WTC11 (cell line): ENCODE results near the gene FAM53A. TPM values are rescaled to one million over a fixed set of nuclear protein-coding genes. Genes with fewer than 3 reads are reported as not detected.

Experiments used
- ATAC-seq: fragments of 200-7000 bp; cut with Tn5 transposase; 2 replicates; pipeline ENCODE4 v1.10.0; 2021; ENCODE audit warnings: mild to moderate bottlenecking, moderate library complexity
- CTCF ChIA-PET: fragments of 300-600 bp; sonication (Branson Sonifier 250); formaldehyde crosslinking; loops from one replicate; lab custom pipeline; 2021; ENCODE audit warnings: antibody characterized with exemption; lab: Charles Lee
- POLR2A ChIA-PET: fragments of 350-600 bp; sonication (Branson Sonifier 250); formaldehyde crosslinking; loops from one replicate; lab custom pipeline; 2021; ENCODE audit warnings: antibody characterized with exemption; lab: Charles Lee
- DNase-seq: peaks from one replicate; pipeline ENCODE4 v3.0.0; 2021; ENCODE audit warnings: low spot score
- H3K27ac Mint-ChIP-seq: 2 replicates; pipeline ENCODE4 v1.8.0; 2021; ENCODE audit warnings: mixed read lengths
- H3K27me3 Mint-ChIP-seq: 2 replicates; pipeline ENCODE4 v1.8.0; 2021; ENCODE audit warnings: low read depth, mild to moderate bottlenecking, moderate library complexity, mixed read lengths
- H3K36me3 Mint-ChIP-seq: 2 replicates; pipeline ENCODE4 v1.8.0; 2021; ENCODE audit warnings: mixed read lengths
- H3K4me1 Mint-ChIP-seq: 2 replicates; pipeline ENCODE4 v1.8.0; 2022; ENCODE audit warnings: mixed read lengths
- H3K4me3 Mint-ChIP-seq: 2 replicates; pipeline ENCODE4 v1.8.0; 2021; ENCODE audit warnings: mild to moderate bottlenecking, moderate library complexity, mixed read lengths
- H3K9me3 Mint-ChIP-seq: 2 replicates; pipeline ENCODE4 v1.8.0; 2021; ENCODE audit warnings: mixed read lengths
- ELF4 ChIP-seq: sonication (generic); formaldehyde crosslinking; IDR thresholded peaks from 2 replicates; pipeline ENCODE4 v1.8.1; 2022; ENCODE audit warnings: low read depth, mild to moderate bottlenecking, moderate library complexity, missing genetic modification reagents
- ESRRA ChIP-seq: sonication (generic); formaldehyde crosslinking; IDR thresholded peaks from 2 replicates; pipeline ENCODE4 v1.8.1; 2022; ENCODE audit warnings: mild to moderate bottlenecking, missing genetic modification reagents, borderline replicate concordance
- FOXP1 ChIP-seq: sonication (generic); formaldehyde crosslinking; IDR thresholded peaks from 2 replicates; pipeline ENCODE4 v1.8.0; 2022; ENCODE audit warnings: missing genetic modification reagents, mild to moderate bottlenecking, moderate library complexity, borderline replicate concordance
- KAT7 ChIP-seq: sonication (generic); formaldehyde crosslinking; IDR thresholded peaks from 2 replicates; pipeline ENCODE4 v1.8.1; 2023; ENCODE audit warnings: missing genetic modification reagents, mild to moderate bottlenecking, borderline replicate concordance
- ZNF317 ChIP-seq: sonication (generic); formaldehyde crosslinking; IDR thresholded peaks from 2 replicates; pipeline ENCODE4 v1.8.1; 2023; ENCODE audit warnings: low read depth, mild to moderate bottlenecking, moderate library complexity, missing genetic modification reagents, borderline replicate concordance
- ZNF423 ChIP-seq: fragments of 250-450 bp; sonication (Bioruptor Pico); IDR thresholded peaks from 2 replicates; pipeline ENCODE4 v2.1.2; 2022; ENCODE audit warnings: mild to moderate bottlenecking, moderate library complexity
- total RNA-seq: library from RNA; stranded (reverse); gene quantifications from 3 replicates; pipeline ENCODE4 v1.2.3, GENCODE V29; 2021
- TF ChIP-seq, protein P1 (sequence below): sonication (generic); formaldehyde crosslinking; IDR thresholded peaks from 2 replicates; pipeline ENCODE4 v1.8.1; 2022; ENCODE audit warnings: missing genetic modification reagents, borderline replicate concordance
- TF ChIP-seq, protein P2 (sequence below): fragments of 200-600 bp; IDR thresholded peaks from 2 replicates; pipeline ENCODE4 v1.8.0; 2022; ENCODE audit warnings: antibody characterized with exemption
- TF ChIP-seq, protein P3 (sequence below): fragments of 250-450 bp; sonication (Bioruptor Pico); IDR thresholded peaks from 2 replicates; pipeline ENCODE4 v1.9.0; 2021; ENCODE audit warnings: mild to moderate bottlenecking
- TF ChIP-seq, protein P4 (sequence below): sonication (generic); formaldehyde crosslinking; IDR thresholded peaks from 2 replicates; pipeline ENCODE4 v1.8.0; 2022; ENCODE audit warnings: mild to moderate bottlenecking, missing genetic modification reagents
- TF ChIP-seq, protein P5 (sequence below): sonication (generic); formaldehyde crosslinking; IDR thresholded peaks from 2 replicates; pipeline ENCODE4 v1.8.0; 2023; ENCODE audit warnings: missing genetic modification reagents, mild to moderate bottlenecking, borderline replicate concordance
- TF ChIP-seq, protein P6 (sequence below): sonication (generic); formaldehyde crosslinking; IDR thresholded peaks from 2 replicates; pipeline ENCODE4 v1.8.0; 2023; ENCODE audit warnings: missing genetic modification reagents
- TF ChIP-seq, protein P7 (sequence below): sonication (generic); formaldehyde crosslinking; IDR thresholded peaks from 2 replicates; pipeline ENCODE4 v1.8.1; 2023; ENCODE audit warnings: mild to moderate bottlenecking, missing genetic modification reagents
- TF ChIP-seq, protein P8 (sequence below): sonication (generic); formaldehyde crosslinking; IDR thresholded peaks from 2 replicates; pipeline ENCODE4 v1.8.0; 2022; ENCODE audit warnings: mild to moderate bottlenecking, missing genetic modification reagents
- TF ChIP-seq, protein P9 (sequence below): fragments of 250-450 bp; sonication (Bioruptor Pico); IDR thresholded peaks from 2 replicates; pipeline ENCODE4 v2.1.2; 2022; ENCODE audit warnings: mild to moderate bottlenecking, moderate library complexity

FAM53A gene
- total RNA-seq, 1 experiment from 2014 or later, result 2.9 TPM

DNA sequence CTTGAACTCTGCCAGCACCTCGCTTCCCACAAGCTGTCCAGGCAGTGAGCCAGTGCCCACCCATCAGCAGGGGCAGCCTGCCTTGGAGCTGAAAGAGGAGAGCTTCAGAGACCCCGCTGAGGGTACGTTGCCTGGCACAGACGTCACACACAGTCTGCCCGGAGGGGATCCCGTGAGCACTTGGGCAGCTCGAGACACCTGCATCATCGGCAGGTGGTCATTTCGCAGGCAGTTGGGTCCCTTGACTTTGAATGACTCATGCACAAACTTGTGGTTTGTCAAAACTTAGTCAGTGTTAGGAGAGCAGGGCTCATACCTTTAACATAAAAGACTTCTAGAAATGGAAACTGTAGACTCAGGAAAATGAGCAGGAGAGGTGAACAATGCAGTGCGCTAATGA is 47.1 kb upstream of the FAM53A start:
- Mint-ChIP-seq H3K4me3 (no peak overlapping the region), H3K27me3 (no peaks in the 10 kb centered on the region), H3K4me1 (peaks cover 9% of the 10 kb centered on the region), H3K36me3 (peaks cover 88% of the 10 kb centered on the region), H3K27ac (no peak overlapping the region), H3K9me3 (no peaks in the 10 kb centered on the region)
- ChIA-PET CTCF (interaction anchor here (0.6 to 1.5 kb wide), 3 partner anchors 83 to 323 kb away, joined by 3 to 5 read pairs (median 3); no protein-coding TSS in a partner anchor), POLR2A (interaction anchor here (0.8 to 1.1 kb wide), 2 partner anchors 10 to 47 kb away, joined by 3 read pairs; partner anchors contain the start of genes TACC3 and TMEM129)
- TF ChIP-seq ZNF317 (CRISPR knock-in tag) (no peak), ZNF423 (CRISPR knock-in tag) (no peak), KAT7 (no peak), ESRRA (CRISPR knock-in tag) (no peak), FOXP1 (CRISPR knock-in tag) (no peak)
- TF ChIP-seq, protein P1, sequence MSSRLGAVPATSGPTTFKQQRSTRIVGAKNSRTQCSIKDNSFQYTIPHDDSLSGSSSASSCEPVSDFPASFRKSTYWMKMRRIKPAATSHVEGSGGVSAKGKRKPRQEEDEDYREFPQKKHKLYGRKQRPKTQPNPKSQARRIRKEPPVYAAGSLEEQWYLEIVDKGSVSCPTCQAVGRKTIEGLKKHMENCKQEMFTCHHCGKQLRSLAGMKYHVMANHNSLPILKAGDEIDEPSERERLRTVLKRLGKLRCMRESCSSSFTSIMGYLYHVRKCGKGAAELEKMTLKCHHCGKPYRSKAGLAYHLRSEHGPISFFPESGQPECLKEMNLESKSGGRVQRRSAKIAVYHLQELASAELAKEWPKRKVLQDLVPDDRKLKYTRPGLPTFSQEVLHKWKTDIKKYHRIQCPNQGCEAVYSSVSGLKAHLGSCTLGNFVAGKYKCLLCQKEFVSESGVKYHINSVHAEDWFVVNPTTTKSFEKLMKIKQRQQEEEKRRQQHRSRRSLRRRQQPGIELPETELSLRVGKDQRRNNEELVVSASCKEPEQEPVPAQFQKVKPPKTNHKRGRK (CRISPR knock-in tag), result no peak
- TF ChIP-seq, protein P2, sequence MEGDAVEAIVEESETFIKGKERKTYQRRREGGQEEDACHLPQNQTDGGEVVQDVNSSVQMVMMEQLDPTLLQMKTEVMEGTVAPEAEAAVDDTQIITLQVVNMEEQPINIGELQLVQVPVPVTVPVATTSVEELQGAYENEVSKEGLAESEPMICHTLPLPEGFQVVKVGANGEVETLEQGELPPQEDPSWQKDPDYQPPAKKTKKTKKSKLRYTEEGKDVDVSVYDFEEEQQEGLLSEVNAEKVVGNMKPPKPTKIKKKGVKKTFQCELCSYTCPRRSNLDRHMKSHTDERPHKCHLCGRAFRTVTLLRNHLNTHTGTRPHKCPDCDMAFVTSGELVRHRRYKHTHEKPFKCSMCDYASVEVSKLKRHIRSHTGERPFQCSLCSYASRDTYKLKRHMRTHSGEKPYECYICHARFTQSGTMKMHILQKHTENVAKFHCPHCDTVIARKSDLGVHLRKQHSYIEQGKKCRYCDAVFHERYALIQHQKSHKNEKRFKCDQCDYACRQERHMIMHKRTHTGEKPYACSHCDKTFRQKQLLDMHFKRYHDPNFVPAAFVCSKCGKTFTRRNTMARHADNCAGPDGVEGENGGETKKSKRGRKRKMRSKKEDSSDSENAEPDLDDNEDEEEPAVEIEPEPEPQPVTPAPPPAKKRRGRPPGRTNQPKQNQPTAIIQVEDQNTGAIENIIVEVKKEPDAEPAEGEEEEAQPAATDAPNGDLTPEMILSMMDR, result no peak
- TF ChIP-seq, protein P3, sequence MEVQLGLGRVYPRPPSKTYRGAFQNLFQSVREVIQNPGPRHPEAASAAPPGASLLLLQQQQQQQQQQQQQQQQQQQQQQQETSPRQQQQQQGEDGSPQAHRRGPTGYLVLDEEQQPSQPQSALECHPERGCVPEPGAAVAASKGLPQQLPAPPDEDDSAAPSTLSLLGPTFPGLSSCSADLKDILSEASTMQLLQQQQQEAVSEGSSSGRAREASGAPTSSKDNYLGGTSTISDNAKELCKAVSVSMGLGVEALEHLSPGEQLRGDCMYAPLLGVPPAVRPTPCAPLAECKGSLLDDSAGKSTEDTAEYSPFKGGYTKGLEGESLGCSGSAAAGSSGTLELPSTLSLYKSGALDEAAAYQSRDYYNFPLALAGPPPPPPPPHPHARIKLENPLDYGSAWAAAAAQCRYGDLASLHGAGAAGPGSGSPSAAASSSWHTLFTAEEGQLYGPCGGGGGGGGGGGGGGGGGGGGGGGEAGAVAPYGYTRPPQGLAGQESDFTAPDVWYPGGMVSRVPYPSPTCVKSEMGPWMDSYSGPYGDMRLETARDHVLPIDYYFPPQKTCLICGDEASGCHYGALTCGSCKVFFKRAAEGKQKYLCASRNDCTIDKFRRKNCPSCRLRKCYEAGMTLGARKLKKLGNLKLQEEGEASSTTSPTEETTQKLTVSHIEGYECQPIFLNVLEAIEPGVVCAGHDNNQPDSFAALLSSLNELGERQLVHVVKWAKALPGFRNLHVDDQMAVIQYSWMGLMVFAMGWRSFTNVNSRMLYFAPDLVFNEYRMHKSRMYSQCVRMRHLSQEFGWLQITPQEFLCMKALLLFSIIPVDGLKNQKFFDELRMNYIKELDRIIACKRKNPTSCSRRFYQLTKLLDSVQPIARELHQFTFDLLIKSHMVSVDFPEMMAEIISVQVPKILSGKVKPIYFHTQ, result no peak
- TF ChIP-seq, protein P4, sequence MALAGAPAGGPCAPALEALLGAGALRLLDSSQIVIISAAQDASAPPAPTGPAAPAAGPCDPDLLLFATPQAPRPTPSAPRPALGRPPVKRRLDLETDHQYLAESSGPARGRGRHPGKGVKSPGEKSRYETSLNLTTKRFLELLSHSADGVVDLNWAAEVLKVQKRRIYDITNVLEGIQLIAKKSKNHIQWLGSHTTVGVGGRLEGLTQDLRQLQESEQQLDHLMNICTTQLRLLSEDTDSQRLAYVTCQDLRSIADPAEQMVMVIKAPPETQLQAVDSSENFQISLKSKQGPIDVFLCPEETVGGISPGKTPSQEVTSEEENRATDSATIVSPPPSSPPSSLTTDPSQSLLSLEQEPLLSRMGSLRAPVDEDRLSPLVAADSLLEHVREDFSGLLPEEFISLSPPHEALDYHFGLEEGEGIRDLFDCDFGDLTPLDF (CRISPR knock-in tag), result no peak
- DNase-seq (no peak), ATAC-seq (no peak)

DNA sequence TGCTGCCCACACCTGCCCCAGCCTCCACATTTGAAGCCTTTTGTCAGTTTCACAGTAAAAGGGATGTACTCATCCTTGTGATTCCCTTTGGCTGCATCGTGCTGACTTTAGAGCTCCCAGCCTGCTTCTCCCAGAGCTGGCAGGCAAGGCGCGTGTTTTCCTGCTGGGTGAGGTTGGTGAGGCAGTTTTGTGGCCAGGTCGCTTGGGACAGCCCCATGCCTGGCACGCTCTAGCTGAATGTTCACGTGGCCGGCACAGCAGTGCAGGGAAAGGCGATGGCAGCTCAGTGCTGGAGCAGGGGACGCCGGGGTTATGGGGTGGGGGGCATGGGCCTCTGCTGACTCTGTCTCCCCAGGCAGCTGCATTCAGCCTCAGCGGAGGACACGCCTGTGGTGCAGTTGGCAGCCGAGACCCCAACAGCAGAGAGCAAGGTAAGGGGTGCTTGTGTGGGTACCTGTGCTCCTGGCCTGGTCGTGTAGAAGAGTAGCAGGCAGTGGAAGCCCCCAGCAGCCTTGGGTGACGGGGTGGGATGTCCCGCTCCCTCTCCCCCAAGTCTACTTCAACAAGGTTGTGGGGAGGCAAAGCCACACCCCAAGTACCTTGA is 46.5 kb upstream of the FAM53A start:
- H3K27ac Mint-ChIP-seq, result no peak overlapping the region
- H3K36me3 Mint-ChIP-seq, result peaks cover 86% of the 10 kb centered on the region
- no peak for DNase-seq
- H3K4me3 Mint-ChIP-seq, result no peak overlapping the region
- no peaks in the 10 kb centered on the region for H3K9me3 Mint-ChIP-seq
- H3K27me3 Mint-ChIP-seq, result no peaks in the 10 kb centered on the region
- CTCF ChIA-PET, result interaction anchor here (0.6 to 1.9 kb wide), 12 partner anchors 10 to 95 kb away, joined by 3 to 33 read pairs (median 4); partner anchors contain the start of genes TACC3 and TMEM129
- no peak for ATAC-seq
- peaks cover 9% of the 10 kb centered on the region for H3K4me1 Mint-ChIP-seq
- POLR2A ChIA-PET, result interaction anchor here (1.1 to 1.3 kb wide), 2 partner anchors 9 to 47 kb away, joined by 3 to 5 read pairs; partner anchors contain the start of genes TACC3 and TMEM129
- TF ChIP-seq, protein P5, sequence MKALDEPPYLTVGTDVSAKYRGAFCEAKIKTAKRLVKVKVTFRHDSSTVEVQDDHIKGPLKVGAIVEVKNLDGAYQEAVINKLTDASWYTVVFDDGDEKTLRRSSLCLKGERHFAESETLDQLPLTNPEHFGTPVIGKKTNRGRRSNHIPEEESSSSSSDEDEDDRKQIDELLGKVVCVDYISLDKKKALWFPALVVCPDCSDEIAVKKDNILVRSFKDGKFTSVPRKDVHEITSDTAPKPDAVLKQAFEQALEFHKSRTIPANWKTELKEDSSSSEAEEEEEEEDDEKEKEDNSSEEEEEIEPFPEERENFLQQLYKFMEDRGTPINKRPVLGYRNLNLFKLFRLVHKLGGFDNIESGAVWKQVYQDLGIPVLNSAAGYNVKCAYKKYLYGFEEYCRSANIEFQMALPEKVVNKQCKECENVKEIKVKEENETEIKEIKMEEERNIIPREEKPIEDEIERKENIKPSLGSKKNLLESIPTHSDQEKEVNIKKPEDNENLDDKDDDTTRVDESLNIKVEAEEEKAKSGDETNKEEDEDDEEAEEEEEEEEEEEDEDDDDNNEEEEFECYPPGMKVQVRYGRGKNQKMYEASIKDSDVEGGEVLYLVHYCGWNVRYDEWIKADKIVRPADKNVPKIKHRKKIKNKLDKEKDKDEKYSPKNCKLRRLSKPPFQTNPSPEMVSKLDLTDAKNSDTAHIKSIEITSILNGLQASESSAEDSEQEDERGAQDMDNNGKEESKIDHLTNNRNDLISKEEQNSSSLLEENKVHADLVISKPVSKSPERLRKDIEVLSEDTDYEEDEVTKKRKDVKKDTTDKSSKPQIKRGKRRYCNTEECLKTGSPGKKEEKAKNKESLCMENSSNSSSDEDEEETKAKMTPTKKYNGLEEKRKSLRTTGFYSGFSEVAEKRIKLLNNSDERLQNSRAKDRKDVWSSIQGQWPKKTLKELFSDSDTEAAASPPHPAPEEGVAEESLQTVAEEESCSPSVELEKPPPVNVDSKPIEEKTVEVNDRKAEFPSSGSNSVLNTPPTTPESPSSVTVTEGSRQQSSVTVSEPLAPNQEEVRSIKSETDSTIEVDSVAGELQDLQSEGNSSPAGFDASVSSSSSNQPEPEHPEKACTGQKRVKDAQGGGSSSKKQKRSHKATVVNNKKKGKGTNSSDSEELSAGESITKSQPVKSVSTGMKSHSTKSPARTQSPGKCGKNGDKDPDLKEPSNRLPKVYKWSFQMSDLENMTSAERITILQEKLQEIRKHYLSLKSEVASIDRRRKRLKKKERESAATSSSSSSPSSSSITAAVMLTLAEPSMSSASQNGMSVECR (CRISPR knock-in tag), result no peak
- TF ChIP-seq, protein P6, sequence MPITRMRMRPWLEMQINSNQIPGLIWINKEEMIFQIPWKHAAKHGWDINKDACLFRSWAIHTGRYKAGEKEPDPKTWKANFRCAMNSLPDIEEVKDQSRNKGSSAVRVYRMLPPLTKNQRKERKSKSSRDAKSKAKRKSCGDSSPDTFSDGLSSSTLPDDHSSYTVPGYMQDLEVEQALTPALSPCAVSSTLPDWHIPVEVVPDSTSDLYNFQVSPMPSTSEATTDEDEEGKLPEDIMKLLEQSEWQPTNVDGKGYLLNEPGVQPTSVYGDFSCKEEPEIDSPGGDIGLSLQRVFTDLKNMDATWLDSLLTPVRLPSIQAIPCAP (CRISPR knock-in tag), result no peak
- TF ChIP-seq ELF4 (CRISPR knock-in tag), result no peak
- TF ChIP-seq, protein P7, sequence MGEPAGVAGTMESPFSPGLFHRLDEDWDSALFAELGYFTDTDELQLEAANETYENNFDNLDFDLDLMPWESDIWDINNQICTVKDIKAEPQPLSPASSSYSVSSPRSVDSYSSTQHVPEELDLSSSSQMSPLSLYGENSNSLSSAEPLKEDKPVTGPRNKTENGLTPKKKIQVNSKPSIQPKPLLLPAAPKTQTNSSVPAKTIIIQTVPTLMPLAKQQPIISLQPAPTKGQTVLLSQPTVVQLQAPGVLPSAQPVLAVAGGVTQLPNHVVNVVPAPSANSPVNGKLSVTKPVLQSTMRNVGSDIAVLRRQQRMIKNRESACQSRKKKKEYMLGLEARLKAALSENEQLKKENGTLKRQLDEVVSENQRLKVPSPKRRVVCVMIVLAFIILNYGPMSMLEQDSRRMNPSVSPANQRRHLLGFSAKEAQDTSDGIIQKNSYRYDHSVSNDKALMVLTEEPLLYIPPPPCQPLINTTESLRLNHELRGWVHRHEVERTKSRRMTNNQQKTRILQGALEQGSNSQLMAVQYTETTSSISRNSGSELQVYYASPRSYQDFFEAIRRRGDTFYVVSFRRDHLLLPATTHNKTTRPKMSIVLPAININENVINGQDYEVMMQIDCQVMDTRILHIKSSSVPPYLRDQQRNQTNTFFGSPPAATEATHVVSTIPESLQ (CRISPR knock-in tag), result no peak
- TF ChIP-seq, protein P8, sequence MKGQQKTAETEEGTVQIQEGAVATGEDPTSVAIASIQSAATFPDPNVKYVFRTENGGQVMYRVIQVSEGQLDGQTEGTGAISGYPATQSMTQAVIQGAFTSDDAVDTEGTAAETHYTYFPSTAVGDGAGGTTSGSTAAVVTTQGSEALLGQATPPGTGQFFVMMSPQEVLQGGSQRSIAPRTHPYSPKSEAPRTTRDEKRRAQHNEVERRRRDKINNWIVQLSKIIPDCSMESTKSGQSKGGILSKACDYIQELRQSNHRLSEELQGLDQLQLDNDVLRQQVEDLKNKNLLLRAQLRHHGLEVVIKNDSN (CRISPR knock-in tag), result no peak
- TF ChIP-seq, protein P9, sequence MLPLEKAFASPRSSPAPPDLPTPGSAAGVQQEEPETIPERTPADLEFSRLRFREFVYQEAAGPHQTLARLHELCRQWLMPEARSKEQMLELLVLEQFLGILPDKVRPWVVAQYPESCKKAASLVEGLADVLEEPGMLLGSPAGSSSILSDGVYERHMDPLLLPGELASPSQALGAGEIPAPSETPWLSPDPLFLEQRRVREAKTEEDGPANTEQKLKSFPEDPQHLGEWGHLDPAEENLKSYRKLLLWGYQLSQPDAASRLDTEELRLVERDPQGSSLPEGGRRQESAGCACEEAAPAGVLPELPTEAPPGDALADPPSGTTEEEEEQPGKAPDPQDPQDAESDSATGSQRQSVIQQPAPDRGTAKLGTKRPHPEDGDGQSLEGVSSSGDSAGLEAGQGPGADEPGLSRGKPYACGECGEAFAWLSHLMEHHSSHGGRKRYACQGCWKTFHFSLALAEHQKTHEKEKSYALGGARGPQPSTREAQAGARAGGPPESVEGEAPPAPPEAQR, result no peak
